Activated T-cell treated with anti-CD3 and anti-CD28 coated beads, Interleukin-2, amount 50 U/mL, for 4 hours (primary cell): ENCODE measurements around the gene COMMD8. TPM values are rescaled to one million over a fixed set of nuclear protein-coding genes. Genes with fewer than 3 reads are reported as not detected.

Source experiments
- ATAC-seq, 2 donors: fragments of 200-7000 bp; cut with Tn5 transposase; one replicate each; pipeline ENCODE4 v1.10.0; 2021
- DNase-seq: peaks from one replicate; pipeline ENCODE4 v3.0.0-alpha.2; 2020
- H3K27me3 Mint-ChIP-seq: one replicate; pipeline ENCODE4 v1.8.0; 2021; ENCODE audit warnings: low read depth, mixed read lengths
- H3K36me3 Mint-ChIP-seq: one replicate; pipeline ENCODE4 v1.8.0; 2022; ENCODE audit warnings: mixed read lengths; ENCODE audit not compliant: insufficient read depth
- H3K4me1 Mint-ChIP-seq: one replicate; pipeline ENCODE4 v1.8.0; 2021; ENCODE audit warnings: low read depth, mixed read lengths
- H3K4me3 Mint-ChIP-seq: one replicate; pipeline ENCODE4 v1.8.0; 2021; ENCODE audit warnings: mild to moderate bottlenecking, moderate library complexity, mixed read lengths
- H3K9me3 Mint-ChIP-seq: one replicate; pipeline ENCODE4 v1.8.0; 2021; ENCODE audit warnings: mixed read lengths
- total RNA-seq, 3 donors: library from RNA; stranded (reverse); gene quantifications; one replicate each; pipeline ENCODE4 v1.2.1, GENCODE V29; 2021

Gene COMMD8
- total RNA-seq, 3 donors from 2014 or later = 19.2 to 23.5 (median 22.0) TPM

- Mint-ChIP-seq H3K9me3 (no peaks in the 10 kb centered on the region), H3K27me3 (no peaks in the 10 kb centered on the region), H3K4me3 (peak within 1 kb of the TSS; percentile 87), H3K4me1 (peaks cover 25% of the 10 kb centered on the region), H3K36me3 (no peaks in the 10 kb centered on the region)
- DNase-seq (peak; percentile 60), ATAC-seq (peak; percentile 98 to 99)
Observed at GRCh38 chr4:47485047-47485692, 21.7 kb upstream of the COMMD8 start, which contains the start of gene ATP10D. TSS of gene ATP10D (plus strand) at chr4:47485275. CDS start at chr4:47512541, 27,266 bp downstream.

GRCh38 chr4:47484168-47484567 is 20.7 kb upstream of the COMMD8 start:
- no peaks in the 10 kb centered on the region for H3K27me3 Mint-ChIP-seq
- DNase-seq (no peak), ATAC-seq (no peak)
- no peaks in the 10 kb centered on the region for H3K36me3 Mint-ChIP-seq
- peak overlapping the region; percentile 87 for H3K4me3 Mint-ChIP-seq
- no peaks in the 10 kb centered on the region for H3K9me3 Mint-ChIP-seq
- peaks cover 25% of the 10 kb centered on the region for H3K4me1 Mint-ChIP-seq

GRCh38 chr4:47483745-47484144 is 20.2 kb upstream of the COMMD8 start:
- no peaks in the 10 kb centered on the region for H3K9me3 Mint-ChIP-seq
- H3K27me3 Mint-ChIP-seq = peaks cover 2% of the 10 kb centered on the region
- no peak for ATAC-seq
- no peaks in the 10 kb centered on the region for H3K36me3 Mint-ChIP-seq
- peaks cover 25% of the 10 kb centered on the region for H3K4me1 Mint-ChIP-seq
- peak overlapping the region; percentile 87 for H3K4me3 Mint-ChIP-seq
- no peak for DNase-seq

GRCh38 chr4:47482326-47482725 is 18.8 kb upstream of the COMMD8 start:
- Mint-ChIP-seq H3K4me3 (no peak overlapping the region), H3K36me3 (no peaks in the 10 kb centered on the region), H3K27me3 (peaks cover 2% of the 10 kb centered on the region), H3K4me1 (peaks cover 25% of the 10 kb centered on the region), H3K9me3 (no peaks in the 10 kb centered on the region)
- no peak for ATAC-seq
- no peak for DNase-seq

- Mint-ChIP-seq H3K27me3 (peaks cover 2% of the 10 kb centered on the region), H3K4me3 (no peak overlapping the region), H3K9me3 (no peaks in the 10 kb centered on the region), H3K36me3 (no peaks in the 10 kb centered on the region), H3K4me1 (peaks cover 4% of the 10 kb centered on the region)
- DNase-seq (no peak), ATAC-seq (no peak)
Observed at GRCh38 chr4:47478804-47479203, 15.3 kb upstream of the COMMD8 start.

- Mint-ChIP-seq H3K36me3 (no peaks in the 10 kb centered on the region), H3K4me1 (no peaks in the 10 kb centered on the region), H3K4me3 (no peak overlapping the region), H3K9me3 (no peaks in the 10 kb centered on the region), H3K27me3 (peaks cover 4% of the 10 kb centered on the region)
- no peak for ATAC-seq
- no peak for DNase-seq
Observed at GRCh38 chr4:47475411-47475810, 11.9 kb upstream of the COMMD8 start.

GRCh38 chr4:47474799-47475198 is 11.3 kb upstream of the COMMD8 start:
- DNase-seq (no peak), ATAC-seq (no peak)
- Mint-ChIP-seq H3K4me3 (no peak overlapping the region), H3K27me3 (peaks cover 4% of the 10 kb centered on the region), H3K4me1 (no peaks in the 10 kb centered on the region), H3K9me3 (no peaks in the 10 kb centered on the region), H3K36me3 (no peaks in the 10 kb centered on the region)

- DNase-seq = no peak
Observed at GRCh38 chr4:47473141-47473750, 9.7 kb upstream of the COMMD8 start.

GRCh38 chr4:47471591-47471990 is 8.1 kb upstream of the COMMD8 start:
- no peak for DNase-seq
- Mint-ChIP-seq H3K27me3 (peaks cover 2% of the 10 kb centered on the region), H3K4me3 (no peak overlapping the region), H3K36me3 (no peaks in the 10 kb centered on the region), H3K9me3 (no peaks in the 10 kb centered on the region), H3K4me1 (no peaks in the 10 kb centered on the region)
- no peak for ATAC-seq

More at GRCh38 chr4:47473141-47473750, 9.7 kb upstream of the COMMD8 start:
- no peak overlapping the region for H3K4me3 Mint-ChIP-seq
- H3K4me1 Mint-ChIP-seq = no peaks in the 10 kb centered on the region
- no peaks in the 10 kb centered on the region for H3K9me3 Mint-ChIP-seq
- no peak for ATAC-seq
- H3K27me3 Mint-ChIP-seq = peaks cover 2% of the 10 kb centered on the region
- H3K36me3 Mint-ChIP-seq = no peaks in the 10 kb centered on the region

- no peak overlapping the region for H3K4me3 Mint-ChIP-seq
- no peaks in the 10 kb centered on the region for H3K9me3 Mint-ChIP-seq
- ATAC-seq (no peak), DNase-seq (no peak)
- H3K36me3 Mint-ChIP-seq = no peaks in the 10 kb centered on the region
- H3K27me3 Mint-ChIP-seq = peaks cover 2% of the 10 kb centered on the region
- H3K4me1 Mint-ChIP-seq = no peaks in the 10 kb centered on the region
Observed at GRCh38 chr4:47471064-47471463, 7.6 kb upstream of the COMMD8 start.

GRCh38 chr4:47469951-47470350 is 6.4 kb upstream of the COMMD8 start:
- no peak overlapping the region for H3K4me3 Mint-ChIP-seq
- H3K9me3 Mint-ChIP-seq = no peaks in the 10 kb centered on the region
- no peaks in the 10 kb centered on the region for H3K36me3 Mint-ChIP-seq
- ATAC-seq = no peak
- H3K27me3 Mint-ChIP-seq = peaks cover 2% of the 10 kb centered on the region
- no peak for DNase-seq
- H3K4me1 Mint-ChIP-seq = no peaks in the 10 kb centered on the region

- ATAC-seq (no peak), DNase-seq (no peak)
- no peaks in the 10 kb centered on the region for H3K36me3 Mint-ChIP-seq
- no peak overlapping the region for H3K4me3 Mint-ChIP-seq
- peaks cover 1% of the 10 kb centered on the region for H3K4me1 Mint-ChIP-seq
- H3K27me3 Mint-ChIP-seq = peaks cover 2% of the 10 kb centered on the region
- H3K9me3 Mint-ChIP-seq = no peaks in the 10 kb centered on the region
Observed at GRCh38 chr4:47468706-47469365, 5.3 kb upstream of the COMMD8 start.

GRCh38 chr4:47466056-47466785 is 2.7 kb upstream of the COMMD8 start:
- DNase-seq (no peak), ATAC-seq (no peak)
- H3K4me3 Mint-ChIP-seq = no peak overlapping the region
- no peaks in the 10 kb centered on the region for H3K9me3 Mint-ChIP-seq
- H3K27me3 Mint-ChIP-seq = no peaks in the 10 kb centered on the region
- H3K36me3 Mint-ChIP-seq = no peaks in the 10 kb centered on the region
- peaks cover 24% of the 10 kb centered on the region for H3K4me1 Mint-ChIP-seq

GRCh38 chr4:47465004-47465403 is 1.5 kb upstream of the COMMD8 start:
- Mint-ChIP-seq H3K4me3 (no peak overlapping the region), H3K4me1 (peaks cover 31% of the 10 kb centered on the region), H3K27me3 (no peaks in the 10 kb centered on the region), H3K9me3 (no peaks in the 10 kb centered on the region), H3K36me3 (no peaks in the 10 kb centered on the region)
- ATAC-seq (no peak), DNase-seq (no peak)
